GM12891 (cell line): ENCODE measurements around the gene LFNG.

Source experiments
- DNase-seq: peaks from one replicate; pipeline ENCODE4 v3.0.0; 2011; ENCODE audit warnings: low spot score; ENCODE audit not compliant: insufficient read length
- FAIRE-seq: peaks from 2 replicates; lab custom pipeline; 2011; peaks lifted over from hg19 to GRCh38; lab: Jason Lieb, UNC
- PAX5 ChIP-seq: IDR thresholded peaks from 2 replicates; pipeline ENCODE4 v1.6.1; 2011; ENCODE audit warnings: low read length, moderate library complexity, mild to moderate bottlenecking; ENCODE audit not compliant: insufficient read depth, severe bottlenecking
- POLR2A ChIP-seq: IDR thresholded peaks from 2 replicates; pipeline ENCODE4 v1.6.1; 2011; ENCODE audit warnings: low read depth, low read length, control low read depth
- POLR2AphosphoS5 ChIP-seq: IDR thresholded peaks from 2 replicates; pipeline ENCODE4 v1.6.1; 2011; ENCODE audit warnings: low read depth, low read length, control low read depth
- POU2F2 ChIP-seq: IDR thresholded peaks from 2 replicates; pipeline ENCODE4 v1.6.1; 2011; ENCODE audit warnings: low read depth, mild to moderate bottlenecking, control low read depth, low read length, moderate library complexity
- SPI1 ChIP-seq: IDR thresholded peaks from 2 replicates; pipeline ENCODE4 v1.6.1; 2011; ENCODE audit warnings: low read depth, low read length, control low read depth
- TAF1 ChIP-seq: IDR thresholded peaks from 2 replicates; pipeline ENCODE4 v1.6.1; 2011; ENCODE audit warnings: low read depth, low read length, control low read depth

Gene LFNG

GRCh38 chr7:2573761-2574160 lies 54.2 kb downstream of the LFNG start:
- DNase-seq (no peak), FAIRE-seq (peak; percentile 31)
- TF ChIP-seq SPI1: no peak
- TF ChIP-seq TAF1: no peak
- TF ChIP-seq PAX5: no peak
- no peak for TF ChIP-seq POLR2A
- no peak for TF ChIP-seq POLR2AphosphoS5
- no peak for TF ChIP-seq POU2F2

- no peak for DNase-seq
- TF ChIP-seq PAX5: no peak
- no peak for TF ChIP-seq POLR2AphosphoS5
- TF ChIP-seq TAF1: no peak
- TF ChIP-seq SPI1: no peak
- TF ChIP-seq POLR2A: no peak
- TF ChIP-seq POU2F2: no peak
- FAIRE-seq: no peak
These were observed 55.6 kb downstream of the LFNG start for GRCh38 chr7:2575046-2575732.

GRCh38 chr7:2575733-2576340 lies 56.3 kb downstream of the LFNG start:
- DNase-seq: no peak
- TF ChIP-seq TAF1 (no peak), POU2F2 (no peak), SPI1 (no peak), PAX5 (no peak), POLR2A (no peak), POLR2AphosphoS5 (no peak)
- no peak for FAIRE-seq

GRCh38 chr7:2576742-2577491 lies 57.3 kb downstream of the LFNG start:
- FAIRE-seq: no peak
- no peak for TF ChIP-seq POLR2A
- no peak for TF ChIP-seq PAX5
- TF ChIP-seq SPI1: no peak
- TF ChIP-seq POU2F2: no peak
- no peak for TF ChIP-seq TAF1
- DNase-seq: no peak
